Hepatocyte (in vitro differentiated cells): ENCODE results near the gene GRM8. TPM values are rescaled to one million over a fixed set of nuclear protein-coding genes. Genes with fewer than 3 reads are reported as not detected.
"Not testable (repeated sequence)": the region's sequence is repeated elsewhere in the genome, so short reads cannot be mapped to it uniquely, and the experiment has no call there.

ENCODE experiments used
- DNase-seq: peaks from one replicate; pipeline ENCODE4 v3.0.0-alpha.2; 2016; ENCODE audit warnings: low spot score
- H2AFZ ChIP-seq: fragments of 200-600 bp; sonication (generic); 2 replicates; pipeline ENCODE4 v1.6.0; 2016; ENCODE audit warnings: antibody characterized with exemption, mild to moderate bottlenecking
- H3K27ac ChIP-seq: fragments of 200-600 bp; sonication (generic); 2 replicates; pipeline ENCODE4 v1.5.1; 2016; ENCODE audit warnings: mild to moderate bottlenecking
- H3K27me3 ChIP-seq: fragments of 200-600 bp; sonication (generic); 2 replicates; pipeline ENCODE4 v1.6.1; 2016
- H3K36me3 ChIP-seq: fragments of 200-600 bp; sonication (generic); replicated peaks from 2 replicates; pipeline ENCODE4 v1.5.1; 2016; ENCODE audit warnings: low read depth; ENCODE audit not compliant: insufficient read depth
- H3K4me1 ChIP-seq: fragments of 200-600 bp; sonication (generic); 2 replicates; pipeline ENCODE4 v1.5.1; 2016; ENCODE audit warnings: mild to moderate bottlenecking, moderate library complexity; ENCODE audit not compliant: insufficient read depth
- H3K4me2 ChIP-seq: fragments of 200-600 bp; sonication (generic); 2 replicates; pipeline ENCODE4 v1.6.0; 2016
- H3K4me3 ChIP-seq: fragments of 200-600 bp; sonication (generic); 2 replicates; pipeline ENCODE4 v1.5.1; 2016; ENCODE audit warnings: mild to moderate bottlenecking
- H3K79me2 ChIP-seq: fragments of 200-600 bp; sonication (generic); 2 replicates; pipeline ENCODE4 v1.6.0; 2017; ENCODE audit warnings: mild to moderate bottlenecking
- H3K9me2 ChIP-seq: fragments of 200-600 bp; sonication (generic); replicated peaks from 2 replicates; pipeline ENCODE4 v1.6.0; 2017; ENCODE audit warnings: mild to moderate bottlenecking; ENCODE audit not compliant: insufficient read depth
- H3K9me3 ChIP-seq: fragments of 200-600 bp; sonication (generic); 2 replicates; pipeline ENCODE4 v1.5.1; 2016; ENCODE audit warnings: low read depth, mild to moderate bottlenecking
- H4K20me1 ChIP-seq: fragments of 200-600 bp; sonication (generic); 2 replicates; pipeline ENCODE4 v1.6.0; 2016; ENCODE audit warnings: mild to moderate bottlenecking; ENCODE audit not compliant: insufficient read depth, poor library complexity, severe bottlenecking
- CTCF ChIP-seq: fragments of 200-600 bp; sonication (generic); IDR thresholded peaks from 2 replicates; pipeline ENCODE4 v1.5.1; 2016; ENCODE audit warnings: antibody characterized with exemption, mild to moderate bottlenecking; ENCODE audit not compliant: poor library complexity
- EZH2 ChIP-seq: fragments of 200-600 bp; sonication (generic); IDR thresholded peaks from 2 replicates; pipeline ENCODE4 v1.6.1; 2016; ENCODE audit warnings: antibody characterized with exemption, mild to moderate bottlenecking, borderline replicate concordance
- EZH2phosphoT487 ChIP-seq: fragments of 200-600 bp; sonication (generic); IDR thresholded peaks from one replicate; pipeline ENCODE4 v1.6.1; 2018; ENCODE audit warnings: antibody characterized with exemption, mild to moderate bottlenecking, low read depth, moderate library complexity; ENCODE audit not compliant: unreplicated experiment, severe bottlenecking
- WGBS: methylation state at CpG from one replicate; pipeline ENCODE4 v1.1.6; 2016; ENCODE audit warnings: low lambda C conversion rate; ENCODE audit errors: missing lambda C conversion rate; 5-methylcytosine and 5-hydroxymethylcytosine counted together
- polyA plus RNA-seq: library from polyadenylated mRNA; unstranded; fragments of >200 nt; fragmentation: Nextera tagmentation; extraction: Ambion mirVana; gene quantifications from 2 replicates; pipeline ENCODE4 v1.2.1, GENCODE V29; 2016
- total RNA-seq: library from RNA; depleted of rRNA; stranded (reverse); fragments of >200 nt; gene quantifications from 2 replicates; pipeline ENCODE4 v1.2.3, GENCODE V29; 2014

Gene GRM8
- total and polyA plus RNA-seq, 2 experiments from 2014 or later = 0.62 to 4.5 TPM

- no peaks in the 10 kb centered on the region for H3K79me2 ChIP-seq
- no peak overlapping the region for H3K4me2 ChIP-seq
- H3K27me3 ChIP-seq = no peaks in the 10 kb centered on the region
- TF ChIP-seq CTCF (no peak), EZH2phosphoT487 (no peak), EZH2 (no peak)
- no peaks in the 10 kb centered on the region for H3K9me2 ChIP-seq
- H3K4me3 ChIP-seq = no peak overlapping the region
- H3K36me3 ChIP-seq = no peaks in the 10 kb centered on the region
- H3K4me1 ChIP-seq = no peaks in the 10 kb centered on the region
- H3K27ac ChIP-seq = no peak overlapping the region
- DNase-seq = no peak
- no peak overlapping the region for H2AFZ ChIP-seq
- H3K9me3 ChIP-seq = no peaks in the 10 kb centered on the region
- H4K20me1 ChIP-seq = no peaks in the 10 kb centered on the region
Measured at GRCh38 chr7:126682176-126682575, 570.6 kb downstream of the GRM8 start.

- H2AFZ ChIP-seq, H3K27me3 ChIP-seq, H3K27ac ChIP-seq, H4K20me1 ChIP-seq, H3K9me3 ChIP-seq, H3K4me1 ChIP-seq, H3K4me3 ChIP-seq, H3K79me2 ChIP-seq, H3K9me2 ChIP-seq, DNase-seq, H3K36me3 ChIP-seq, H3K4me2 ChIP-seq: not testable (repeated sequence)
- 100% methylated on average over 1 of the region's 1 CpG for WGBS
Measured at GRCh38 chr7:126668762-126669161, 584.0 kb downstream of the GRM8 start.

- no peak overlapping the region for H2AFZ ChIP-seq
- no peaks in the 10 kb centered on the region for H3K79me2 ChIP-seq
- no peaks in the 10 kb centered on the region for H3K36me3 ChIP-seq
- no peak overlapping the region for H3K4me2 ChIP-seq
- DNase-seq = no peak
- WGBS = 97% methylated on average over 5 of the region's 5 CpGs
- H3K4me1 ChIP-seq = no peaks in the 10 kb centered on the region
- H4K20me1 ChIP-seq = no peaks in the 10 kb centered on the region
- H3K4me3 ChIP-seq = no peak overlapping the region
- no peak for TF ChIP-seq EZH2phosphoT487
- no peak for TF ChIP-seq CTCF
- no peak for TF ChIP-seq EZH2
- H3K9me2 ChIP-seq = no peaks in the 10 kb centered on the region
- no peaks in the 10 kb centered on the region for H3K27me3 ChIP-seq
- no peaks in the 10 kb centered on the region for H3K9me3 ChIP-seq
- H3K27ac ChIP-seq = no peak overlapping the region
Measured at GRCh38 chr7:126668367-126668752, 584.4 kb downstream of the GRM8 start.

- Histone ChIP-seq H3K27me3 (no peaks in the 10 kb centered on the region), H3K79me2 (no peaks in the 10 kb centered on the region), H3K9me3 (no peaks in the 10 kb centered on the region), H3K9me2 (no peaks in the 10 kb centered on the region), H3K27ac (no peak overlapping the region), H4K20me1 (no peaks in the 10 kb centered on the region), H3K36me3 (no peaks in the 10 kb centered on the region), H3K4me3 (no peak overlapping the region), H3K4me1 (no peaks in the 10 kb centered on the region), H2AFZ (no peak overlapping the region), H3K4me2 (no peak overlapping the region)
- no peak for DNase-seq
- 92% methylated on average over 14 of the region's 14 CpGs for WGBS
- TF ChIP-seq EZH2 (no peak), EZH2phosphoT487 (no peak)
Measured at GRCh38 chr7:126667742-126668366, 584.9 kb downstream of the GRM8 start.
